A673 (cell line): Measurements from ENCODE around the gene NKAPL. TPM values are rescaled to one million over a fixed set of nuclear protein-coding genes. Genes with fewer than 3 reads are reported as not detected.

Experiments
- BruUV-seq: library from RNA; stranded (reverse); fragments of 400-500 nt; replicated peaks from 2 replicates; lab custom pipeline; 2021; lab: Mats Ljungman, UMichigan
- CTCF ChIA-PET: fragments of 300-600 bp; sonication (Branson Sonifier 250); formaldehyde crosslinking; loops from one replicate; lab custom pipeline; 2022; ENCODE audit warnings: antibody characterized with exemption; lab: Charles Lee
- POLR2A ChIA-PET: fragments of 300-600 bp; sonication (Branson Sonifier 250); formaldehyde crosslinking; loops from one replicate; lab custom pipeline; 2022; ENCODE audit warnings: antibody characterized with exemption; ENCODE audit not compliant: low non-redundant PET; lab: Charles Lee
- DNase-seq: peaks from one replicate; pipeline ENCODE4 v3.0.0-alpha.2; 2015; ENCODE audit warnings: low spot score
- H3K27ac ChIP-seq: fragments of 200-600 bp; sonication (generic); 2 replicates; pipeline ENCODE4 v1.5.1; 2016; ENCODE audit warnings: mixed run types, low read depth, mild to moderate bottlenecking, mixed read lengths, antibody characterized with exemption, low read length; ENCODE audit not compliant: poor library complexity, severe bottlenecking
- H3K27me3 ChIP-seq: fragments of 200-600 bp; sonication (generic); replicated peaks from 2 replicates; pipeline ENCODE4 v1.6.1; 2017; ENCODE audit warnings: mixed run types, low read depth, mild to moderate bottlenecking, mixed read lengths, antibody characterized with exemption, low read length; ENCODE audit not compliant: insufficient read depth, poor library complexity
- H3K36me3 ChIP-seq: fragments of 200-600 bp; sonication (generic); 2 replicates; pipeline ENCODE4 v1.6.1; 2016; ENCODE audit warnings: mixed run types, mild to moderate bottlenecking, mixed read lengths, antibody characterized with exemption, low read length; ENCODE audit not compliant: insufficient read depth, poor library complexity, severe bottlenecking
- H3K4me1 ChIP-seq: fragments of 200-600 bp; sonication (generic); 2 replicates; pipeline ENCODE4 v1.6.1; 2017; ENCODE audit warnings: mixed run types, mild to moderate bottlenecking, mixed read lengths, antibody characterized with exemption, low read length; ENCODE audit not compliant: insufficient read depth, poor library complexity, severe bottlenecking
- H3K4me3 ChIP-seq: fragments of 200-600 bp; sonication (generic); 2 replicates; pipeline ENCODE4 v1.5.1; 2016; ENCODE audit warnings: low read depth, mixed run types, mild to moderate bottlenecking, mixed read lengths, low read length; ENCODE audit not compliant: poor library complexity, severe bottlenecking
- H3K9me3 ChIP-seq: fragments of 200-600 bp; sonication (generic); 2 replicates; pipeline ENCODE4 v1.6.1; 2016; ENCODE audit warnings: mixed run types, low read depth, mild to moderate bottlenecking, mixed read lengths, antibody characterized with exemption, low read length; ENCODE audit not compliant: poor library complexity, severe bottlenecking
- CTCF ChIP-seq: fragments of 300-800, 200-600 bp; sonication (generic); conservative IDR thresholded peaks from 2 replicates; pipeline ENCODE4 v1.5.1; 2017; ENCODE audit warnings: low read depth, mild to moderate bottlenecking, antibody characterized with exemption, low read length, moderate library complexity, mixed read lengths
- EZH2 ChIP-seq: fragments of 200-600 bp; sonication (generic); IDR thresholded peaks from 2 replicates; pipeline ENCODE4 v1.6.1; 2017; ENCODE audit warnings: borderline replicate concordance, low read depth, mild to moderate bottlenecking, mixed read lengths, antibody characterized with exemption, low read length; ENCODE audit not compliant: poor library complexity, severe bottlenecking
- intact Hi-C: fragments of 100-400 bp; cut with micrococcal nuclease; formaldehyde crosslinking; loops from one replicate; pipeline ENCODE4 v1.10.0; 2022; ENCODE audit not compliant: unreplicated experiment
- total RNA-seq: library from RNA; stranded (reverse); gene quantifications from 2 replicates; pipeline ENCODE4 v1.2.3, GENCODE V29; 2021

Gene NKAPL
- total RNA-seq, 1 experiment from 2014 or later, result not detected

- TF ChIP-seq CTCF (no peak), EZH2 (no peak)
- peak; percentile 89 for DNase-seq
- H3K36me3 ChIP-seq, result peaks cover 35% of the 10 kb centered on the region
- H3K4me1 ChIP-seq, result no peaks in the 10 kb centered on the region
- H3K4me3 ChIP-seq, result peak within 1 kb of the TSS; percentile 82
- H3K27me3 ChIP-seq, result no peaks in the 10 kb centered on the region
- peak within 1 kb of the TSS; percentile 77 for H3K27ac ChIP-seq
- intact Hi-C loops, result no loop called here
- no TSS peak for BruUV-seq
- CTCF ChIA-PET, result no interaction called here
- POLR2A ChIA-PET, result interaction anchor here (0.7 kb wide), 1 partner anchor 54 kb away, joined by 3 read pairs; the partner anchor contains the start of gene ZSCAN31
- H3K9me3 ChIP-seq, result peaks cover 5% of the 10 kb centered on the region
Measured at GRCh38 chr6:28281288-28282064, 22.4 kb downstream of the NKAPL start, which contains the start of gene PGBD1. PGBD1 (plus strand) TSS chr6:28281572; CDS start chr6:28283814, 2,242 bp downstream.

DNA sequence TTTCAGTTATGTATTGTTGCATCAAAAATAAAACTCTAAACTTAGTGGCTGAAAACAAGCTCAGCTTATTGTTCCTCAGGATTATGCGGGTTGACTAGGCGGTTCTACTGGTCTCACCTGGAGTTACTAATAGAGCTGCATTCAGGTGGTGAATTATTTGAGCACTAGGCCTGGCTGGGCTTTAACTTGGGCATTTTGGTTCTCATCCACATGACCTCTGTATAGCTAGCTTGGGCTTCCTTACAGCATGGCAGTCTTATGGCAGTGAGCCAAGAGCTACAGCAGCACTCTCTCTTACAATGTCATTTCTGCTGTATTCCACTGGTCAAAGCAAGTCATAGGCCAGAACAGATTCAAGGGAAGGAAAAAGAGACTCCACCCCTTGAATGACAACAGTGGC, 23.8 kb downstream of the NKAPL start:
- peak; percentile 19 for DNase-seq
- no TSS peak for BruUV-seq
- no peak for TF ChIP-seq CTCF
- intact Hi-C loops, result no loop called here
- Histone ChIP-seq H3K27me3 (no peaks in the 10 kb centered on the region), H3K27ac (no peak overlapping the region), H3K9me3 (peaks cover 5% of the 10 kb centered on the region), H3K4me3 (no peak overlapping the region), H3K4me1 (no peaks in the 10 kb centered on the region), H3K36me3 (peaks cover 34% of the 10 kb centered on the region)
- ChIA-PET POLR2A (no interaction called here), CTCF (no interaction called here)

- Histone ChIP-seq H3K36me3 (peaks cover 20% of the 10 kb centered on the region), H3K9me3 (no peaks in the 10 kb centered on the region), H3K4me3 (no peak overlapping the region), H3K4me1 (no peaks in the 10 kb centered on the region), H3K27me3 (no peaks in the 10 kb centered on the region), H3K27ac (no peak overlapping the region)
- POLR2A ChIA-PET, result no interaction called here
- intact Hi-C loops, result no loop called here
- BruUV-seq, result no TSS peak
- TF ChIP-seq EZH2 (no peak), CTCF (no peak)
- CTCF ChIA-PET, result no interaction called here
- DNase-seq, result no peak
Measured at GRCh38 chr6:28291573-28291972, 32.5 kb downstream of the NKAPL start.
